Mesendoderm (in vitro differentiated cells): ENCODE measurements around the gene SCNN1B.

ENCODE experiments used
- DNase-seq: peaks from one replicate; pipeline ENCODE4 v3.0.0; 2013
- H2AK5ac ChIP-seq: 2 replicates; pipeline ENCODE4 v1.6.1; 2013; ENCODE audit warnings: low read length, inconsistent platforms
- H2BK120ac ChIP-seq: 2 replicates; pipeline ENCODE4 v1.6.1; 2013; ENCODE audit warnings: low read depth, mild to moderate bottlenecking, low read length, moderate library complexity, mixed read lengths
- H2BK15ac ChIP-seq: replicated peaks from 2 replicates; pipeline ENCODE4 v1.6.1; 2013; ENCODE audit warnings: low read depth, mild to moderate bottlenecking, moderate library complexity
- H2BK5ac ChIP-seq: 2 replicates; pipeline ENCODE4 v1.6.1; 2013; ENCODE audit warnings: low read length, inconsistent platforms
- H3K18ac ChIP-seq: 2 replicates; pipeline ENCODE4 v1.6.1; 2013; ENCODE audit warnings: mild to moderate bottlenecking, low read length, mixed read lengths
- H3K23ac ChIP-seq: one replicate; pipeline ENCODE4 v1.6.1; 2013; ENCODE audit warnings: low read length
- H3K27ac ChIP-seq: 2 replicates; pipeline ENCODE4 v1.5.1; 2013; ENCODE audit warnings: low read depth, mild to moderate bottlenecking, inconsistent platforms, low read length, moderate library complexity
- H3K27me3 ChIP-seq: 2 replicates; pipeline ENCODE4 v1.6.1; 2013; ENCODE audit warnings: low read length, control low read depth, mild to moderate bottlenecking, inconsistent platforms; ENCODE audit not compliant: insufficient read depth, poor library complexity
- H3K36me3 ChIP-seq: 2 replicates; pipeline ENCODE4 v1.6.1; 2013; ENCODE audit warnings: low read length, inconsistent platforms; ENCODE audit not compliant: control insufficient read depth, insufficient read depth
- H3K4ac ChIP-seq: one replicate; pipeline ENCODE4 v1.6.1; 2013; ENCODE audit warnings: low read depth, mild to moderate bottlenecking, low read length, moderate library complexity
- H3K4me1 ChIP-seq: 2 replicates; pipeline ENCODE4 v1.6.1; 2013; ENCODE audit warnings: low read depth, low read length, inconsistent platforms; ENCODE audit not compliant: control insufficient read depth
- H3K4me2 ChIP-seq: 2 replicates; pipeline ENCODE4 v1.6.1; 2013; ENCODE audit warnings: low read length
- H3K4me3 ChIP-seq: 2 replicates; pipeline ENCODE4 v1.5.1; 2013; ENCODE audit warnings: mild to moderate bottlenecking, low read length
- H3K56ac ChIP-seq: one replicate; pipeline ENCODE4 v1.6.1; 2013; ENCODE audit warnings: low read length
- H3K79me1 ChIP-seq: 2 replicates; pipeline ENCODE4 v1.6.1; 2013; ENCODE audit warnings: low read length, inconsistent platforms
- H3K79me2 ChIP-seq: 2 replicates; pipeline ENCODE4 v1.6.1; 2013; ENCODE audit warnings: mild to moderate bottlenecking, low read length; ENCODE audit not compliant: control insufficient read depth, insufficient read depth
- H3K9ac ChIP-seq: 2 replicates; pipeline ENCODE4 v1.6.1; 2013; ENCODE audit warnings: low read length, inconsistent platforms
- H4K5ac ChIP-seq: one replicate; pipeline ENCODE4 v1.6.1; 2013; ENCODE audit warnings: low read length
- H4K8ac ChIP-seq: one replicate; pipeline ENCODE4 v1.6.1; 2013; ENCODE audit warnings: low read depth, mild to moderate bottlenecking, control low read depth, low read length, moderate library complexity
- WGBS: extraction: QIAGEN DNeasy Blood & Tissue Kit; methylation state at CpG from one replicate; pipeline ENCODE4 v1.1.7; 2013; ENCODE audit warnings: low lambda C conversion rate, missing lambda C conversion rate; ENCODE audit not compliant: insufficient coverage; ENCODE audit errors: extremely low coverage; 5-methylcytosine and 5-hydroxymethylcytosine counted together

The SCNN1B gene

GRCh38 chr16:23324727-23325126 is 22.6 kb downstream of the SCNN1B start:
- Histone ChIP-seq H2BK120ac (no peak overlapping the region), H3K36me3 (no peaks in the 10 kb centered on the region), H4K8ac (no peak overlapping the region), H3K4ac (no peak overlapping the region), H3K27me3 (no peaks in the 10 kb centered on the region), H2BK15ac (no peak overlapping the region), H3K79me2 (no peaks in the 10 kb centered on the region), H2AK5ac (no peak overlapping the region), H3K23ac (no peak overlapping the region), H3K79me1 (no peaks in the 10 kb centered on the region), H3K4me3 (no peak overlapping the region), H3K18ac (no peak overlapping the region), H3K4me1 (no peaks in the 10 kb centered on the region), H3K9ac (no peak overlapping the region), H2BK5ac (no peak overlapping the region), H3K56ac (no peak overlapping the region), H3K27ac (no peak overlapping the region), H4K5ac (no peak overlapping the region), H3K4me2 (no peak overlapping the region)
- no CpG with 5 or more reads among the region's 1 CpG for WGBS
- DNase-seq = no peak

- no peak overlapping the region for H3K4me3 ChIP-seq
- H3K4me1 ChIP-seq = no peaks in the 10 kb centered on the region
- WGBS = no CpG with 5 or more reads among the region's 4 CpGs
- H3K27ac ChIP-seq = no peak overlapping the region
- H3K56ac ChIP-seq = no peak overlapping the region
- no peak overlapping the region for H4K8ac ChIP-seq
- H3K27me3 ChIP-seq = no peaks in the 10 kb centered on the region
- H3K79me1 ChIP-seq = no peaks in the 10 kb centered on the region
- no peak overlapping the region for H2BK5ac ChIP-seq
- H3K23ac ChIP-seq = no peak overlapping the region
- no peak overlapping the region for H3K4ac ChIP-seq
- H3K9ac ChIP-seq = no peak overlapping the region
- H3K4me2 ChIP-seq = no peak overlapping the region
- no peak overlapping the region for H2BK15ac ChIP-seq
- DNase-seq = no peak
- H3K79me2 ChIP-seq = no peaks in the 10 kb centered on the region
- no peak overlapping the region for H2BK120ac ChIP-seq
- no peak overlapping the region for H4K5ac ChIP-seq
- no peak overlapping the region for H3K18ac ChIP-seq
- H2AK5ac ChIP-seq = no peak overlapping the region
- no peaks in the 10 kb centered on the region for H3K36me3 ChIP-seq
Observed at GRCh38 chr16:23327836-23328235, 25.7 kb downstream of the SCNN1B start.

- H2BK120ac ChIP-seq = no peak overlapping the region
- no peaks in the 10 kb centered on the region for H3K4me1 ChIP-seq
- no peak overlapping the region for H3K4me2 ChIP-seq
- no peak overlapping the region for H2BK15ac ChIP-seq
- H4K8ac ChIP-seq = no peak overlapping the region
- H3K9ac ChIP-seq = no peak overlapping the region
- H3K18ac ChIP-seq = no peak overlapping the region
- H3K56ac ChIP-seq = no peak overlapping the region
- H3K27me3 ChIP-seq = no peaks in the 10 kb centered on the region
- no peak overlapping the region for H3K27ac ChIP-seq
- H3K36me3 ChIP-seq = no peaks in the 10 kb centered on the region
- H3K23ac ChIP-seq = no peak overlapping the region
- DNase-seq = no peak
- H4K5ac ChIP-seq = no peak overlapping the region
- no CpG with 5 or more reads among the region's 8 CpGs for WGBS
- H2AK5ac ChIP-seq = no peak overlapping the region
- no peak overlapping the region for H3K4me3 ChIP-seq
- H3K79me1 ChIP-seq = no peaks in the 10 kb centered on the region
- no peak overlapping the region for H3K4ac ChIP-seq
- H3K79me2 ChIP-seq = no peaks in the 10 kb centered on the region
- no peak overlapping the region for H2BK5ac ChIP-seq
Observed at GRCh38 chr16:23330161-23330560, 28.1 kb downstream of the SCNN1B start.

GRCh38 chr16:23330583-23331249 is 28.6 kb downstream of the SCNN1B start:
- Histone ChIP-seq H3K79me2 (no peaks in the 10 kb centered on the region), H2BK5ac (no peak overlapping the region), H2BK15ac (no peak overlapping the region), H3K23ac (no peak overlapping the region), H3K4me3 (no peak overlapping the region), H3K4me2 (no peak overlapping the region), H2AK5ac (no peak overlapping the region), H2BK120ac (no peak overlapping the region), H3K4ac (no peak overlapping the region), H3K79me1 (no peaks in the 10 kb centered on the region), H3K18ac (no peak overlapping the region), H3K27me3 (no peaks in the 10 kb centered on the region), H3K9ac (no peak overlapping the region), H3K27ac (no peak overlapping the region), H4K8ac (no peak overlapping the region), H3K4me1 (no peaks in the 10 kb centered on the region), H3K36me3 (no peaks in the 10 kb centered on the region), H4K5ac (no peak overlapping the region), H3K56ac (no peak overlapping the region)
- WGBS = no CpG with 5 or more reads among the region's 11 CpGs
- DNase-seq = no peak

GRCh38 chr16:23333034-23333579 is 31.0 kb downstream of the SCNN1B start:
- H3K4ac ChIP-seq = no peak overlapping the region
- H3K79me1 ChIP-seq = no peaks in the 10 kb centered on the region
- H3K27me3 ChIP-seq = no peaks in the 10 kb centered on the region
- no peak overlapping the region for H3K23ac ChIP-seq
- no peak overlapping the region for H3K4me2 ChIP-seq
- no peak overlapping the region for H3K9ac ChIP-seq
- no peak for DNase-seq
- no peak overlapping the region for H2BK5ac ChIP-seq
- no peaks in the 10 kb centered on the region for H3K36me3 ChIP-seq
- no peak overlapping the region for H2BK15ac ChIP-seq
- no peak overlapping the region for H4K5ac ChIP-seq
- H3K79me2 ChIP-seq = no peaks in the 10 kb centered on the region
- H3K27ac ChIP-seq = no peak overlapping the region
- no peak overlapping the region for H4K8ac ChIP-seq
- H3K4me3 ChIP-seq = no peak overlapping the region
- H2BK120ac ChIP-seq = no peak overlapping the region
- no peaks in the 10 kb centered on the region for H3K4me1 ChIP-seq
- WGBS = no CpG with 5 or more reads among the region's 4 CpGs
- H2AK5ac ChIP-seq = no peak overlapping the region
- no peak overlapping the region for H3K18ac ChIP-seq
- H3K56ac ChIP-seq = no peak overlapping the region
